Stimulated activated CD4-positive, alpha-beta T cell treated with anti-CD3 and anti-CD28 coated beads, TNF-alpha, amount 100 ng/mL, for 1 hour (primary cell): ENCODE measurements around the gene UBR2.
"Not testable (repeated sequence)": the region's sequence is repeated elsewhere in the genome, so short reads cannot be mapped to it uniquely, and the experiment has no call there.

Source experiments
- DNase-seq, 3 donors: peaks; one replicate each; pipeline ENCODE4 v3.0.0-alpha.2; 2020; ENCODE audit warnings: low read depth in 3 of 3, low spot score in 1 of 3

The UBR2 gene

DNA sequence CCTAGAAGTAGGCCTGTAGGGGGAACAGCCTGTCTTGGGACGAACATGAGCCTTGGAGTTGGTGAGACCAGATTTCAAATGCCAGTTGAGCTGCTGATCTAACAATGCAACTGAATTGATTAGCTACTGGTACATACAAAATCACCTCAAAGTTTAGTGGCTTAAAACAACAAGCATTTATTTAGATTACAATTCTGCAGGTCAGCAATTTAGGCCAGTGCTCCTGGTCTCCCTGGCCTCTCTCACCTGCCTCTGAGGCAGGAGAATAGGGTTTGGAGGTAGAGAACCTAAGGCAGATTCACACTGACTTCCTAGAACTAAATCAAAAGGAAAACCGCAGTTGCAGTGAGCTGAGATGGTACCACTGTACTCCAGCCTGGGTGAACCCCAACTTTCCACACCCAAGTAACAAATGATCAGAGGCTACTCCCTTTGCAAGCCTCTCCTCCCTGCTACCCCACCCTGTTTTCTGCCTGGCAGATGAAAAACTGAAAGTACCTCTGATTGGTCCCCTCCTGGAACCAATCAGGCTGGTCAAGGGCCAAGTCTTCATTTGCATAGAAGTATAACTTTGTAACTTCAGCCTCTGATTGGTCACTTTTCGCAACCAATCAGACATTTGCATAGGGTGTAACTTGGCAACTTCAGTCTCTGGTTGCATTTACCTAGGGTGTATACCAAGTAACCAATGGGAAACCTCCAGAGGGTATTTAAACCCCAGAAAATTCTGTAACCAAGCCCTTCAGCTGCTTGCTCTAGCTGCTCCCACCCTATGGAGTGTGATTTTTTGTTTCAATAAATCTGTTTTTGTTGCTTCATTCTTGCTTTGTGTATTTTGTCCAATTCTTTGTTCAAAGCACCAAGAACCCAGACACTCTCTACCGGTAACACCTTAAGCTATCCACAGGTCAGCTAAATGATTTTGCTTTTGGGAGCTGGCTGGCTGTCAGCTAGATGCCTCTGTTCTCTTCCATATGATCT lies 8.1 kb upstream of the UBR2 start:
- DNase-seq: no peak

DNA sequence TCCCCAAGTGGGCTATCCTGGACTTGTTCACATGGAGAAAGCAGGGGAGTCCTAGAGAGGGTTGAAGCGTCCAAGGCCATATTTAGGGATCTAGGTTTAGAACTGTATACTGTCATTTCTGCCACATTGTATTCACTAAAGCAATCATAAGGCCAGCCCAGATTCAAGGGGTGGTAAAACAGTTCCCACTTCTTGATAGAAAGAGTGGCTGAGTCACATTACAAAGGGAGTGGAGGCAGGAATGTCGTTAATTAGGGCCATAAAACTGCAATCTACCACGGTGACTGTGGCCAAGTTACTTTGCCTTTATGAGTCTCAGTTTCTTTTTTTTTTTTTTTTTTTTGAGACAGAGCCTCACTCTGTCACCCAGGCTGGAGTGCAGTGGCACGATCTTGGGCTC lies 7.4 kb upstream of the UBR2 start:
- no peak for DNase-seq

DNA sequence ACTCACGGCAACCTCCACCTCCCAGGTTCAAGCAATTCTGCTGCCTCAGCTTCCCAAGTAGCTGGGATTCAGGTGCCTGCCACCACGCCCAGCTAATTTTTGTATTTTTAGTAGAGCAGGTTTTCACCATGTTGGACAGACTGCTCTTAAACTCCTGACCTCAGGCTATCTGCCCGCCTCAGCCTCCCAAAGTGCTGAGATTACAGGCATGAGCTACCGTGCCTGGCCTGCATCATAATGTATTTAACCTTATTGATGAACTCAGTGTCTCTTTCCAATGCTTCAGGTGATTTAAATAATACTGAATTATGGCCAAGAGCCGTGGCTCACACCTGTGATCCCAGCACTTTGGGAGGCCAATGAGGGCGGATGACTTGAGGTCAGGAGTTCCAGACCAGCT lies 4.6 kb upstream of the UBR2 start:
- not testable (repeated sequence) for DNase-seq

DNA sequence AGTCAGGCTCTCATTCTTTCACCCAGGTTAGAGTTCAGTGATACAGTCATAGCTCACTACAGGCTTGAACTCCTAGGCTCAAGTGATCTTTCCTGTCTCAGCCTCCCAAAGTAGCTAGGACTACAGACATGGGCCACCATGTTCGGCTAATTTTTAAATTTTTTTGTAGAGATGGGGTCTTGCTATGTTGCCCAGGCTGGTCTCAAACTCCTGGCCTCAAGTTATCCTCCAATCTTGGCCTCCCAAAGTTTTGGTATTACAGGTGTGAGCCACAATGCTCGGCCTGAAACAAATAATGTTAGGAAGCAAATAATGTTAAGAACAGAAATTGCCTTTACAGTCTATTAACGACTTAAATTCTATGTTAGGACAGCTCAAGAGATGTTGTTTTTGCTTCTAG lies 1.8 kb upstream of the UBR2 start:
- no peak for DNase-seq

DNA sequence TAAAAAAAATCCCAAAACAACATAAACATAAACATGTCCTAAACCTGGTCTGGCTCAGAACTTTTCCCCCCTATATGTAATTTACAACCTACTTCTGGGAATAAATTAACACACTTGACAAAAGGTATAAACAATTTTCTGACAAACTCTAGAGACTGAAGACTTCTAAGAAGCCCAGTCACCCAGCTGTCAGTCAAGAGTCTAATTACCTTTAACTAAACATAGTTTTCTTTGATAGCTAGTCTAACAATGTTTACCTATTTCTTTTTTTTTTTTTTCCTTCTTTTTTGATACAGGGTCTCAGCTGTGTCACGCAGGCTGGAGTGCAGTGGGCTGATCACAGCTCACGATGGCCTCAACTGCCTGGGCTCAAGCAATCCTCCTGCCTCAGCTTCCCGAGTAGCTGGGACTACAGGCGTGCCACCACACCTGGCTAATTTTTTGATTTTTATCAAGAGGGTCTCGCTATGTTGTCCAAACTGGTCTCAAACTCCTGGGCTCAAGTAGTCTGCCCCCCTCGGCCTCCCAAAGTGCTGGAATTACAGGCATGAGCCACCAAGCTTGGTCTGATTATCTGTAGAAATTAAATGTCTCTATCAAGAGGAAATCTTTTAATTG lies 932 bp upstream of the UBR2 start:
- DNase-seq: no peak

DNA sequence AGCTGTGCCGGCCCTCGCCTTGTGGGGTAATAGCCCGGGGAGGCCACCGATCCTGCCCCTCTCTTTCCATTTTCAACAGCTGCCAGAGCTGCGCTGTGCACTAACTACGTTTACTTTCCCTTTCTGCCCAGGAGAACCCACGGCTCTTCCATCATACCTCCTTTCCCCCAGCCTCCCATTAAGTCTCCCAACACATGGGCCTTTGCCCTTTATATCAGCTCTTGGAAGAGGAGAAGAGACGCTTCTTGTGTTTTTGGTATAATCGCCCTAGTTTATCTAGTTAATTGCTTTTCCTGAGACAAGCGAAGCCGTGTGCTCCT lies 637 bp downstream of the UBR2 start:
- DNase-seq: no peak

DNA sequence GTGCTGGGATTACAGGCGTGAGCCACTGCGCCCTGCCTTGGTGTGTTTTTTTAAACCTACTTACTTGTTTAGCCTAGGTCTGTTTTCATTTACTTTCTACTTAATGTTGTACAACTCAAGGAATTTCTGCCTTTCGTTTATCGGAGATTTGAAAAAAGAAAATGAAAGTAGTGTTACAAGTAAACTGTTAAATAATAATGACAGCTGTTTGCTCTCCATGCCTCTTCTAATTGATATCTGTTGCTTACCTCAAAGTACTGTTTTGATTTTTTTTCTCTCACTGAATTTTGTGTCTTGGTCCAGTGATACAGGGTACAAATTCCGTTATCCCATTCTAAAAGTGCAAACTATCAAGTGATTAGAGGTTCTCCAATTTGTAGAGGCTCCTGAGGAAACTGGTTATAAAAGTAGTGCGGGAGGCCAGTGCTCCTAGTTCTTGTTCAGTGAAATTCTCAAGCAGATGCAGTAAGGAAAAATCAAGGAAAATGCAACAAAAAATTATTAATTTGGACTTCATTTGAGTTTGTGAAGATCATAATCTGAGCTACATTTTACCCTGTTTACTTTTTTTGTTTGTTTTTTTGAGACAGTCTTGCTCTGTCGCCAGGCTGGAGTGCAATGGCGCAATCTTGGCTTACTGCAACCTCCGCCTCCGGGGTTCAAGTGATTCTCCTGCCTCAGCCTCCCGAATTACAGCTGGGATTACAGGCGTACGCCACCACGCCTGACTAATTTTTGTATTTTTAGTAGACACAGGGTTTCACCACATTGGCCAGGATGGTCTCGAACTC lies 2.2 kb downstream of the UBR2 start:
- DNase-seq: no peak

DNA sequence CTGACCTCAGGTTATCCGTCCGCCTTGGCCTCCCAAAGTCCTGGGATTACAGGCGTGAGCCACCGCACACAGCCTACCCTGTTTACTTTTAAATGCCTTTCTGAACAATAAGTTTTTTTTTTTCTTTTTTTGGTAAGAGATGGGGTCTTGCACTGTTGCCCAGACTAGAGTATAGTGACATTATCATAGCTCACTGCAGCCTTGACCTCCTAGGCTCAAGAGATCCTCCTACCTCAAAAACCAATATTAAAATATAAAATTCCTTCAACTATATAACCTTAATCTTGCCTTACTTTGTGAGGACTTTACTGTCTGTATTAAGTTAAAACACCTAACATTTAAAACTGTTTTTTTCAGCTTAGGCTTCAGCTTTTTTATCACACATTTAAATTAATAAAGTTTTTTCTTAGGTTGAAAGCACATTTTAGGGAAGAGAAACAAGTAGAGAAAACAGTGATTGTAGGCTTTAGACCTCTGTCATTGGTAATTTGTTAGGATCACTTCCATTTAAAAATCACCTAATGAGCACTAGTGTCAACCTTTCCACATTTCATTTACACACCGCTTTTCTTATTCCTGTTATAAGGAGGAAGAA lies 2.9 kb downstream of the UBR2 start:
- no peak for DNase-seq

DNA sequence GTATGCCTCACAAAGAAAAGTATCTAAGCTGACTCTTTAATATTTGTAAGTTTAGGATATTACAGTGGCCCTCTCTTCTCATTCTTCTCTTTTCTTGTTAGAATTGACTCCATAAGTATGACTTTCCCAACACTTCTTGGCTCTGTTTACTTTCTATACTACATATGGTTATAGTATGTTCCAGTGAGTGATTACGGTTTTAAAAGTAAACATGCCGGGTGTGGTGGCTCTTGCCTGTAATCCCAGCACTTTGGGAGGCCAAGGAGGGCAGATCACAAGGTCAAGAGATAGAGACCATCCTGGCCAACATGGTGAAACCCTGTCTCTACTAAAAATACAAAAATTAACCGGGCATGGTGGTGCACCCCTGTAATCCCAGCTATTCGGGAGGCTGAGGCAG lies 3.4 kb downstream of the UBR2 start:
- DNase-seq: not testable (repeated sequence)

DNA sequence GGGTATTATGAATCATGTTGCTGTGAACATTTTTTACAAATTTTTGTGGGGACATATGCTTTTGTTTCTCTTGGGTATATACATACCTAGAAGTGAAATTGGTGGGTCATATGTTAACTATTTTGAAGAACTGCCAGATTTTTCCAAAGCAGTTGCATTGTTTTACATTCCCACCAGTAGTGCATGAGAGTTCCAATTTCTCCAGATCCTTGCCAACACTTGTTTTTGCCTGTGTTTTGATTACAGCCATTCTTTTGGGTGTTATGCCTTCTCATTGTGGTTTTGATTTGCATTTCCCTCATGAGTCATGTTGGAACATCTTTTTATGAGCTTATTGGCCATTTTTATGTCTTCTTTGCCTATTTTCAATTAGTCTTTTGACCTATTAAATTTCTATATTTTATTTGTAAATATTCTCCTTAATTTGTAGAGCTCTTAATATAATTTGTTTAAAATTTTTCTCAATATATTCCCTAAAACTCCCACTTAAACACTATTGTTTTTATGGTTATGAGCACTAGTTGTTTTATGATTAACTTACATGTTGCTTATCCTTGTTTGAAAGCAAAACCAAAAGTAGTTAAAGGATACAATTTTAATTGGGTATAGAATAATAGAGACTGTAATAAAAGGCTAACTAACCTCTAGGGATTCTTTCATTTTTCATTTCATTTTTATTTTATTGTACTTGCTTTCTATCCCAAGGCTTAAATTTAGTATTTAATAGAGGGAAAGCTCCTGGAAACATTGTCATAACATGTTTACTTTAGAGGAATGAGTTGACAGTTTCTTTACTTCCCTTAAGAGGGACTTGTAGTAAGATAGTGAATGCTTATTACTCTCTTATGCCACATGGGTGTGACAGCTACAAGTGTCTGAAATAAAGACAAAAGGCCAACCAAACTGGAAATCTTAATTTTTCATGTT lies 5.5 kb downstream of the UBR2 start:
- no peak for DNase-seq

DNA sequence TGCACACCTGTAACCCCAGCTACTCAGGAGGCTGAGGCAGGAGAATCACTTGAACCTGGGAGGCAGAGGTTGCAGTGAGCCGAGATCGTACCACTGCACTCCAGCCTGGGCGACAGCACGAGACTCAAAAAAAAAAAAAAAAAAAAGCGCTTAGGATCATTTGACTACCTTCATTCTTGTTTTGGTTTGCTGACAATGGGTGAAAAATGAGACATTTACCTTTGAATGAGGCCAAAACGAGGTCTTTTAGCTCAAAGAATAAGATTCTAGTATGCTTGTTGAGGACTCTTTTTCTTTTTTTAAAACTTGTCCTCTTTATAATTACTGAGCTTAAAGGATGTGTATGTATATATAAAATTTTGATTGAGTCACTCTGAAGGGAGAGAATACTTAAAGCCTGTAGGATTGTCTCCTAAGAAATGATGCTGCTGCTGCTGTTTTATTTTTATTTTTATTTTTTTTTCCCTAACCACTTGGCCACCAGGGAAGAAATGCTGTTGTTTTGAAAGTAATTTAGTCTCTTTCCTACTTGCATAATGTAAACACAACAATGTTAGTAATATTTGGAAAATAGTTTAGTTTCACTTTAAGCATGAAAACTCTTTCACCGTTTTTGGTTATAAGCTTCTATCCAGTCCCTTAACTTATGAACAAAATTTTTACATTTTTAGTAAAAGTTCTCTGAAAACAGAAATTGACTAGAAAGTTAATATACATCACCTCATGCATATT lies 7.9 kb downstream of the UBR2 start:
- DNase-seq: no peak

DNA sequence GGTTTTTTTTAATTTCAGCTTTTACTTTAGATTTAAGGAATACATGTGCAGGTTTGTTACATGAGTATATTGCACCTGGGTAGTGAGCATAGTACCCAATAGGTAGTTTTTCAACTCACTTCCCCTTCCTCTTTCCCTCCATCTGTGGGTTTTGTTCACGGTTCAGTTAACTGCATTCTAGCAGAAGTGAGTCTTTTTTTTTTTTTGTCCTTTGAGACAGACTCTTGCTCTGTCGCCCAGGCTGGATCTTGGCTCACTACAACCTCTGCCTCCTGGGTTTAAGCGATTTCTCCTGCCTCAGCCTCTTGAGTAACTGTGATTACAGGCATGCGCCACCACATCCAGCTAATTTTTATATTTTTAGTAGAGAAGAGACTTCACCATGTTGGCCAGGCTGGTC lies 8.7 kb downstream of the UBR2 start:
- no peak for DNase-seq

DNA sequence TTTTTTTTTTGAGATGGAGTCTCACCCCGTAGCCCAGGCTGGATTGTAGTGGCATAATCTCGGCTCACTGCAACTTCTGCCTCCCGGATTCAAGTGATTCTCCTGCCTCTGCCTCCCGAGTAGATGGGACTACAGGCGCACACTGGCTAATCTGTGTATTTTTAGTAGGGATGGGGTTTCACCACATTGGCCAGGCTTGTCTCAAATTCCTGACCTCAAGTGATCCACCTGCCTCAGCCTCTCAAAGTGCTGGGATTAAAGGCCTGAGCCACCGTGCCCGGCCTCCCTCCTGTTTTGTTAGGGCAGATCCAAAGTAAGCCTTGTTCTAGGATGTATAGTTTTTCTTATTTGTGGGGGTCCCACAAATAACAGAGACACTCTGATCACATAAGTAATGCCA lies 12.7 kb downstream of the UBR2 start:
- not testable (repeated sequence) for DNase-seq

DNA sequence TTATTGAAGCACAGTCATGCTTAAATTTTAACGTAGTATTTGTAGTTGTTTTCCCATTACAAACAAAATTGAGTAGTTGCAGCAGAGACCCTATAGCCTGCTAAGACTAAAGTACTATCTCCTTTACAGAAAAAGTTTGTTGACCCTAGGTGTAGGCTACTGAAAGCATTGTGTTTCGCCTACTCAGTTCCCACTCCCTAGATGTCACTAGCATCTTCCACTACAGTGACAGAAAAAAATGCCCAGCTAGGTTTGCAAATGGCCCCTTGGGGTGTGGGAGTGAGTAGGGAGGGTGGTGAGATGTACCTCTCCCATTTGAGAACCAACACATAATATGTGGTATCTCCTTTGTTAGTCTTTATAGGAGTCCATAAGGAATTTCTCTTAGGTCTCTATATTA lies 34.5 kb downstream of the UBR2 start:
- no peak for DNase-seq

DNA sequence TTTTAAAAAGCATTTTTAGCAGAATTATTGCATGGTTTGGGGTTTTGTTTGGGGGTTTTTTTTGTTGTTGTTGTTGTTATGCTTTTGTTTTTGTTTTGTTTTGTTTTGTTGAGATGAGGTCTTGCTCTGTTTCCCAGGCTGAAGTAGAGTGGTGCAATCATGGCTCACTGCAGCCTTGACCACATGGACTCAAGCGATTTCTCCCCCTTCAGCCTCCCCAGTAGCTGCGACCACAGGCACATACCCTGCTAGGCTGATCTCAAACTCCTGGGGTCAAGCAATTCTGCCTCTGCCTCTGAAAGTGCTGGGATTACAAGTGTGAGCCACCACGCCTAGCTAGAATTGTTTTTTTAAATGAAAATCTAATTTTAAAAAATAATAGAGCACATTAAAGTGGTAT lies 35.7 kb downstream of the UBR2 start:
- DNase-seq: no peak

DNA sequence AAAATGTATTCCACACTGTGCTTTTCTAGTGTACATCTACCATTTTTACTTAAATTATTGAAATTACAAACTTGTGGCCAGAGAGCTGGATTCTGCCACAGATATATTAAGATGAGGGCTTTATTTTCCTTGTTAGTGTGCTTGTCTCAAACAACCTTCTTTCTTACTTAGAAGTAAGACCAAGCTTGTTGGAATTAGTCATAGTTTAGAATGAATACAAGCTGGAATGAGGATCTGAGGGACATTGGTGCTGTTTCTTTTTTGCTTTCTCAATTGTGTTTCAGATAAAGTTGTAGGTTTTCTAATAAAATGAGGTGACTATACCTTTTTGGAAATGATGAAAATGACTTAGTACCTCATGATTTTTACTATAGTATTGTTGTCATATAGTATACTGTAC lies 40.3 kb downstream of the UBR2 start:
- DNase-seq: no peak

DNA sequence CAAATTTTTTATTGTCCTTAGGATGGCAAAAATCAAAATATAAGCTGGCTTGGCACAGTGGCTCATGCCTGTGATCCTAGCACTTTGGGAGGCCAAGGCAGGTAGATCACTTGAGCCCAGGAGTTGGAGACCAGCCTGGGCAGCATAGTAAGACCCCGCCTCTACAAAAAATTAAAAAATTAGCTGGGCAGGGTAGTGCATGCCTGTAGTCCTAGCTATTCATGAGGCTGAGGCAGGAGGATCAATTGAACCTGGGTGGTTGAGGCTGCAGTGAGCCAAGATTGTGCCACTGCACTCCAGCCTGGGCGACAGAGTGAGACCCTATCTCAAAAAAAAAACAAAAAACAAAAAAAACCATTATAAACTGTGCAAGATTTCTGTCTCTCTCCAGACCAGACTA lies 40.9 kb downstream of the UBR2 start:
- not testable (repeated sequence) for DNase-seq

DNA sequence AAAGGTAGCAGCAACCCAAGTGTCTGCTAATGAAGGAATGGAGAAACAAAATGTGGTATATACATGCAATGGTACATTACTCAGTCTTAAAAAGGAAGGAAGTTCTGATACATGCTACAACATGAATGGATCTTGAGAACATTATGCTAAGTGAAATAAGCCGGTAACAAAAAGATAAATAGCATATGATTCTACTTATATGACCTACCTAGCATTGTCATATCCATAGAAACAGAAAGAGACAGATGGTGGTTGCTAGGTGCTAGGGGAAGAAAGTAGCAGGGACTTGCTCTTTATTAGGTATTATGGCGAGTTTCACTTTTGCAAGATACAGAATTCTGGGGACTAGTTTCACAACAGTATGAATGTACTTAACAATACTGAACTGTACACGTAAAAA lies 46.6 kb downstream of the UBR2 start:
- no peak for DNase-seq

DNA sequence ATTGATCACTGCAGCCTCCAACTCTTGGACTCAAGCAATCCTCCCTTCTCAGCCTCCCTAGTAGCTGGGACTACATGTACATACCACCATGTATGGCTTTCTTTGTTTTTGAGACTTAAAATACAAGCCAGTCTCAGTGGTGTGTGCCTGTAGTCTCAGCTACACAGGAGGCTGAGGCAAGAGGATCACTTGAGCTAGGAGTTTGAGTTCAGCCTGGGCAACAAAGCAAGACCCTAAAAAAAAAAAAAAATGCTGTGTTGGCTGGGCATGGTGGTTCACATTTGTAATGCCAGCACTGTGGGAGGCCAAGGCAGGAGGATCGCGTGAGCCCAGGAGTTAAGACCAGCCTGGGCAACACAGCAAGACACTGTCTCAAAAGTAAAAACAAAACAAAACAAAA lies 51.7 kb downstream of the UBR2 start:
- no peak for DNase-seq

DNA sequence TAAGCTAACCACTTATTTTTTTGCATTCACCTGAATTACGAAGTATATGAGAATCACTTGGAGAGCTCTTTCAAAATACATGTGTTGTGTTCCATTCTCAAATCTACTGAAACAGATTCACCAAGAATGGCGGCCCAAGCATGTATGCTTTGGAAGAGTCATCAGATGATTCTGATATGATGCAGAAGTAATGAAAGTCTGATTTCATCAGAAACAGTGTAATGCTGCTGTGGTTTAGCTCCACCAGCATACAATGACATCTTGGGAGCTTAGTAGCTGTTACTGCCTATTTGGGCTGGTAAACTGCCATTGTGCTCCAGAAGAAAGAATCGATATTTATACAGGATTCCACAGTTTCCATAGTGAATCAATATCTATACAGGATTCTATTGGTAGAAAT lies 52.9 kb downstream of the UBR2 start:
- no peak for DNase-seq
